ENCODE measurements around the gene FLVCR2.
A peak's percentile ranks its signal among the peaks of the same experiment; 100 is the strongest.

FLVCR2 gene

DNA sequence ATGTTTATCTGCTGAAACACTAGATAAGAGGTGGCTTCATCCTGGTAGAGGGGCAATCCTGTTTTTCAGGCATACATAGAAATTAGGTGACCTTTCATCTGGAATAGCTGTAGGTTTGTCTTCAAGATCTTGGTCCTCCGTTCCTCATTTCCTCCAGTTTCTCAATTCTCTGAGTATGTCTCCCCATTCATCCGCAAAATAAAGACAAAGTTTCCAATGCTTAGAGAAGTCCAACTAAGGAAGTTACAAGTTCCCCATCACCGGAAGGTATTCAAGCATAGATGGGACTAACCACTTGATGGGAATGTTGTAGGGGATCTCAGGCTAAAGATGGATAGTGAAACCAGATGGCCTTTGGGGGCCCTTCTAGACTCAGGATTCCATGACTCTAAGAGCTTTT is 48.0 kb downstream of the FLVCR2 start:
- FAIRE-seq (no peak), DNase-seq (ENCODE audit: insufficient read length, low spot score) (no peak)

DNA sequence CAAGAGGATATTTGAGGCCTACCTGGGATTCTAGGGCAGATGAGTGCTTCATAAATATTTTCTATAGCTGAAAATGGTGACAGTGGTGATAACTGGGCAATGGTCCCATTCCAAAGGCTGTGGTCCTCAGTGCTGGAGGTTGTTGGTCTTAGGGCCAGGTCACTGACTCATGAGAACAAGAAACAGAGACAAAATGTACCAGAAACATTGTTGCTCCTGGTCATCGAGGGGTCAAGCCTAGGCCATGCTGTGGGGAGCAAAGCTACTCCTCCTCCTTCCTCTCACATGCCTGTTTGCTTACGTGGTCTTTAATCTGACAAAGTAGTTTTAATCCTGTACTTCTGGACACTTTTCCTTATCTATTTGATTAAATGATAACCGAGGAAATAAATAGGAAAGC is 48.4 kb downstream of the FLVCR2 start:
- DNase-seq (ENCODE audit: insufficient read length, low spot score), result no peak
- no peak for FAIRE-seq

DNA sequence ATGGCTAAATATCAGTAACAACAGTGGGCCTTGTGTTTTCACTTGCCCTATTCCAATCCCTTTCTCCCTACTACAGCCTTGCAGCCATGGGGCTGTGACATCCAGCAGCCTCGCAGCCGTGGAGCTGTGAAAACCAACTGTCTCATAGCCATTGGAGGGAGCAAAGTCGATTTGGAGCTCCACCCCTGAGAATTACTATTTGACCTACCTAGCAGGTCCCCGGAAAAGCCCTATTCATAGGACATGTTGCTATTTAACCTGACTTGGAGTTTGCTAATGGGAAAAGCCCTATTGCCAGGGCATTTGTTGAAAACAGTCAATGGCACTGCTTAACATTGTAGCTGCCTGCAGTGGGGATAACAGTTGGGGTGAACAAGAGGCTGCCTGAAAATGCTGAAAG is 49.0 kb downstream of the FLVCR2 start:
- FAIRE-seq (no peak), DNase-seq (ENCODE audit: insufficient read length, low spot score) (no peak)

DNA sequence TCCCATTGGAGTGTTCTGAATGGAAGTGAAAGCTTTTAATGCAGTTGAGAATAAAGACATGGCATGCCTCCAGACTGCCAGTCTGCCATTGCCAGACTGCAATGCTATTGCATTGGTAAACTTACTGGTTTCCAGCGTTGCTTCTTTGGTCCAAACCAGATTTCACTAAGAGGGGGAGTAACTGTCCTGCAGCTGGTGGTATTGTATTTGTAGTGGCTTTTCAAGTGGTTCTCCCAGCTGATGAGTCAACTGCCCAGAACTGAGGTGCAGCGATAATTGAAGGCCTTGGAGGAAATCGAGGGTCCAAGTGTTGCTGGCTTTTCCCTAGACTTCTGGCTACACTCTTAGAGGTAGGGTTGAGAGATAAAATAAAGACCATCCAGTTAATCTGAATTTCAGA is 50.4 kb downstream of the FLVCR2 start:
- no peak for FAIRE-seq
- no peak for DNase-seq (ENCODE audit: insufficient read length, low spot score)

DNA sequence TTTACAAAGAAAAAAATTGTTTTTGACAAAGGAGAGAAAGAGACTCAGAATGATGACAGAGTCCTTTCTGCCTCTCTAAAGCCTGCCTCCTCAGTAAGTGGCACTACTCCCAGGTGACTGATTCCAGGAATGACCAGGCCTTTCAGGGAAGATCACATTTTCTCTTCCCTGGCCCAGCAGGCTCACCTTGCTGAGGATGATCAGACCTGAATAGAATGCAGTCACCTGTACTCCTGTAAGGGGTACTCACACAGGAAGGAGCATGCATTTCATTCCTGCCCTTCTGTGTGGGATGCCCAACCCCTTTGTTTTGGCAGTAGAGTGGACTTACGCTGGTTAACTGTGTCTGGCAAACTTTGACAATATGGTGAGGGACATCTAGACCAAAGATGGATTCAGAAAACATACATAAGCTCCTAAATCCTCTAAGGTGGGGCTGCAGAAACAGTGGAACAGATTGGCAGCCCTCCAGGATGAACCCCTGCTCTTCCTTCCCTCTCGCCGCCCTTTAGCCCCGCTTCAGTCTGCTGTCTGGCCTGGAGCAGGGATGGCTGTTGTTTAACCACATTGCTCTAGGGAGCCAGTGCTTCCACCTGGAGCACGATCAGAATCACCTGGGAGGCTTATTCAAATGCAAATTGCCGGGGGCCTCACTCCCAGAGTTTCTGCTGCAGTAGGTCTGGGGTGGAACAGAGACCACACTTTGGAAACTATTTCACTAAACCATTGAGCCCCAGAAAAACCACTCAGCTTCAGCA is 52.5 kb downstream of the FLVCR2 start:
- DNase-seq (ENCODE audit: insufficient read length, low spot score) (no peak), FAIRE-seq (no peak)

DNA sequence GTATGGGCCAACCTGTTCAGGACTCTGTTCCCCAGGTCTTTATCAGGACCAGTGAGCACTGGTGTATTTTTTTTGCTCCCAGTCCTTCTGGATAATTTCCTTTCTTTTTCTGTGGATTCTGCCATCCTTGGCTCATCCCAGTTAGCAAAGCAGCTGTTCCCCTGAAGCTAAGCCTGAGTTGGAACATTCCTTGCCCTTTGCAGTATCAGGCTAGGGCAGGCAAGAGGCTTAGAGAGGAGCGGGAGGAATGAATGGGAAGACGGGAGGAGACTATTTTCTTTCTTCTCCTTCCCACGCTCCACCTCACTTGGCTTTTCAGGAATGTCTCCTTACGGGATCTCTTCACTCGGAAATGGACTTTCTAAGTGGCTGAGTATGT is 53.0 kb downstream of the FLVCR2 start:
- no peak for DNase-seq (ENCODE audit: insufficient read length, low spot score)
- no peak for FAIRE-seq

DNA sequence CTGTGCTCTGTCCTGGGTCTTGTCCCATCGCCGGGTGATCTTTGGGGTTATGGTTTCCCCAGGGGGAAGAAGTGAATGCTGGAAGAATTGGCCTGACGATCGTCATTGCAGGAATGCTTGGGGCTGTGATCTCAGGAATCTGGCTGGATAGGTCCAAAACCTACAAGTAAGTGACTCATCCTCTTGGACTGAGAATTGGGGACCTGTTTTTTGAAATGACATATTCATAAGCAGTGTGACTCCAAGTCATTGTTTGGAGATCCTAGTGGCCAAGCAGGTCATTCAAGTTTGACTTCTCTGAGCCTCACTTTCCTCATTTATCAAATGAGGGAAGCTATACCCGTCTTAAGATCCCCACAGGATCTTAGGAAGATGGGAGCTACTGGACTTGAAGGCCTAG is 56.4 kb downstream of the FLVCR2 start:
- FAIRE-seq, result no peak

DNA sequence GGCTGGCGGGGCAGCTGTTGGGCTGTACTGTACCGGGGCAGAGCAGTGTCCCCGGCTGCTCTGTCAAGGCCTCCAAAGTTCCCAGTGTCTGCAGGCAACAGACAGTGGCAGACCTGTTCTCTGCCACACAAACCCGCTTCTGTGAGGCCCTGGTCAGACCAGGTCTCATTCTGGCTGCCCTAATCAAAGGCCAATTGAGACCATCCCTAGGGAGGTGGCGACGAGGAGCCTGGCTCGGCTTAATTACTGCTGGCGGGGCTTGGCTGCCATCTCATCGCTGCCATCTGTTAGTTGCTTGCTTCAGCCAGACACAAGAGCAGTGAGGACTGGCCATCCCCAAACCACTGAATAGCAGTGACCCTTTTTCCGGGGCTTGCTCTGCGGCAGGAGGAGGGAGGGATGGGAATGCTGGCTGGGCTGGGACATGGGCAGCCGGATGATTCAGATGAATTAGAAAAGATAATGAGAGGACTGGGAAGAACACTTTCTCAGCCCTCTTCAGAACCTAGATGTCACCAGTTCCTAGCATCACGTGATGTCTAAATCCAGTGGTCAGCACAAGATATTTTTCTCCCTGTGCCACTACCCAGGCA is 57.8 kb downstream of the FLVCR2 start:
- no peak for DNase-seq (ENCODE audit: insufficient read length, low spot score)

More for the DNA sequence above, 56.4 kb downstream of the FLVCR2 start:
- DNase-seq (ENCODE audit: insufficient read length, low spot score), result no peak

DNA sequence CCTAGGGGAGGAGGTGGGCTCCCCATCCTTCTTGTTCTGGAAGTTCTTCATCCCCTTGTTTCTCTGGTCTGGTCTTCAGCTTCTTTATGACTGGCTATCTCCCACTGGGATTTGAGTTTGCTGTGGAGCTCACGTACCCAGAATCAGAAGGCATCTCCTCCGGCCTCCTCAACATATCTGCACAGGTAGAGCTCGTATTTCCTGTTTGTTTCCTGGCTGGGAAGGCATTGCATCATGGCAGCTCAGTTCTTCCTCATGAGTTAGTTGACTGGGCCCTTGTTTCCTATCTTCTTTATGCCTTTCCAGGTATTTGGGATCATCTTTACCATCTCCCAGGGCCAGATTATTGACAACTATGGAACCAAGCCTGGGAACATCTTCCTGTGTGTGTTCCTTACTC is 62.5 kb downstream of the FLVCR2 start:
- FAIRE-seq (no peak), DNase-seq (ENCODE audit: insufficient read length, low spot score) (no peak)

More for the DNA sequence above, 57.8 kb downstream of the FLVCR2 start:
- no peak for FAIRE-seq

DNA sequence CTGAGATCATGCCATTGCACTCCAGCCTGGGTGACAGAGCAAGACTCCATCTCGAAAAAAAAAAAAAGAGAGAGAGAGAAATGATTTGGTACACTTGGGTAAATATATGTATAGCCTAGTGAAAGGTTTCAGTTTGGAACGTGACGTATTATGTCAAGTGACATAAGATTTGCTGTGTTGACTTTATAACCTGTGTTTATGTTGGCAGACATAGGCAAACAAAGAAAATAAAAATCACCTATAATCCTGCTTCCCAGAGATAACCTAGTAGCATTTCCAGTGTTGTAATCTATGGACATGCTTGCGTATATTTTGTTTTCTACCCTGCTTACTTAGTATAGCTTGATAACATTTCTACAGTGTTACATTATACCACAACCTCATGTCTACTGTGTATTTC is 65.6 kb downstream of the FLVCR2 start:
- no peak for FAIRE-seq

DNA sequence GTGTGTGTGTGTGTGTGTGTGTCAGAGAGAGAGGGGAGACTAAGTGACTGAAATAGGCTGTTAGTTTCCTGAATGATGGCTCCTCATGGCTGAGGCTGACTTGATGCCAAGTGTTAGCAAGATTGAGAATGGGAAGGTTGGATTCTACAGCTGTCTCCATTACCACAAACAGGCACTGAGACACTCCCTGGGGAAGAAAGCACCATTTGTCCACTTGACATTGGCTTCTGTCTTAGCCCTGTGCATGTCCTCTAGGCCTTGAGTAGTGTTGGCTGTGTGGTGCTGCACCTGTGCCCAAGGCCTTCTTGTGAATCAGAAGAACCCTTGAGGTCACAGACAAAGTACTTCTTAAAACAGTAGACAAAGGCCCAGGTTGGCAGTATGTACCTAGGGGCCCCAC is 66.6 kb downstream of the FLVCR2 start:
- no peak for DNase-seq (ENCODE audit: insufficient read length, low spot score)
- FAIRE-seq, result no peak

More for the DNA sequence above, 65.6 kb downstream of the FLVCR2 start:
- no peak for DNase-seq (ENCODE audit: insufficient read length, low spot score)

DNA sequence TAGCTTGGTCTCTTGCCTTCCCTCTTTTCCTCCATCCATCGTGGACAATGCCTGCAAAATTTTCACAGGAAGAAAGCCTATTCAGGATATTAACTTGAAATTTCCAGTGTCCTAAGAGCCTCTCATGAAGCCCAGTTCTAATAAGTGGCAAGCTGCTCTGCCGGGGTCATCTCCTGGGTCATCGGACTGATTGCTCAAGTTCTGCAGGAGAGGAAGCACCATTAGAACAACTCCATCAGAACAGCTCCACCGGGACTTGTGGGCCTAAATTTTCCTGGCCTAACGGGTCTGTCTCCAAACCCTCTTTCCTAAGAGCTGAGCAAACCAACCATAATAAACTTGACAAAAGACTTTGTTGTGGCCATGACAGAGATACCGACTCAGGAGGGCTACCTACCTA is 68.3 kb downstream of the FLVCR2 start:
- DNase-seq (ENCODE audit: insufficient read length, low spot score) (no peak), FAIRE-seq (no peak)

DNA sequence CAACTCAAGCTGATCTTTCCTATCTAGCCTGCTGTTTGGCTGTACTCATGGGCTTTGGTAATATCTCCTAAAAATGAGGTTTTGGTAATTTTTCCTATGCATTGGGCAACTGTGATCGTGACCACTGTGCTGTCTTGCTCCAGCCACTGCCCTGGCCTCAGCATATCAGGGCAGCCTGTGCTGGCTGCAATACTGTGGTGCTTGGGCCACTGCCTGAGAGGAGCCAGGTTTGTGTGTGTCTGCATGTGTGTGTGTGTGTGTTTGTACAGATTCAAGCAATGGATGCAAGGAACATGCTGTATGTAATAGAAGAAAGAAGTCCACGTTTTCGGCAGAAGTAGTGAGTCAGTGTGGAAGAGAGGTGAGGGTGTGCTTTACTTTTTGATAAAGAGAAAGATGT is 69.2 kb downstream of the FLVCR2 start:
- FAIRE-seq, result no peak
- no peak for DNase-seq (ENCODE audit: insufficient read length, low spot score)

DNA sequence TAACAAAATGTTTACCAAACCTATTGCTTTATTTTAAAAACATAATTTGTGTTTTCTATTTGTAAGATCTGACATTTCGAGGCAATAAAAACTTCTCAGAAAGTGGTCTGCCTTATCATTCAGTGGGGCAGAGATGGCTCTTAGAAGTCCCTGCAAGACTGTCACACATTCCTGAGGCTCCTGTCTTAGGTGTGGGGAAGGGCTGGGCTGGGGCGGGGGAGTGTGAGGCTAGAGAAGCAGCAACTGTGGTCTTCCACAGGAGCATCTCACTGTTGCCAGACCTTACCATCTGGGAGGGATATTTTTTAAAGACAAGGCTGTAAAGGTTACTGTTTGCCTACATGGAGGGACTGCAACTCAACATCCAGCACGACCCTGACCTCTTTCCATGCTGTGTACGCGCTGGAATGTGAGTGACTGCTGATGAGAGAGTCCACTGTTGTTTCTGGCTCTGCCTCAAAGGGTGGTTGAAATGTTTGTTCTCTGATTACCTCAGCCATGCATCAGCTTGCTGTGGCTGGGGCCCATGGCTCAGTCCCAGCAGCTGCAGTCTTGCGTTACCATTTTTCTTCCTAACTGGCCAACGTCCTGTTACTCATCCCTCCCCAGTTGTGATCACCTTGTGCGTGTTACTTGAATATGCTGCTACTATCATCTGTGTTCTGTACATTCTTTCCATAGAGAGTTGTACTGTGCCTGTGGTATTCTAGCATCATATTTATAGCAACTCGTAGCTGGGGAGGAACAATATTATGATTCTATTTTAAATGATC is 69.8 kb downstream of the FLVCR2 start:
- DNase-seq (ENCODE audit: insufficient read length, low spot score) (no peak), FAIRE-seq (no peak)

DNA sequence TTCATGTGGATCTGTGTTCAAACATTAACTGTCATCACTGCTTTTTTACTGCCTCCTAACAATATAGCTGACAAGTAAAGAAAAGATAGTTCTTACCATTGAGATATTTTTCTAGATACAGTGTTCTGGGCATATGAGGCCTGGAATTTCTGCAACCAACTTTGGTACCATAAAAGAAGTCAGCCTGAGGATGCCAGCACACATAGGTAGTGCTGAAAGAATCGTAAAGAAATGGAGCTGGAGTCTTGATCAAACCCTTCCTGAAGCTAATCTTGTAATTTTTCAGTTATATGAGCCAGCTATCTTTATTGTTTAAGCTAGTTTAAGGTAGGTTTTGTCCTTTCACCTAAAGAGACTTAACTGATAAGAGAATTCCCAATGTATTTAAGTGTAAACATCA is 70.9 kb downstream of the FLVCR2 start:
- FAIRE-seq, result no peak

DNA sequence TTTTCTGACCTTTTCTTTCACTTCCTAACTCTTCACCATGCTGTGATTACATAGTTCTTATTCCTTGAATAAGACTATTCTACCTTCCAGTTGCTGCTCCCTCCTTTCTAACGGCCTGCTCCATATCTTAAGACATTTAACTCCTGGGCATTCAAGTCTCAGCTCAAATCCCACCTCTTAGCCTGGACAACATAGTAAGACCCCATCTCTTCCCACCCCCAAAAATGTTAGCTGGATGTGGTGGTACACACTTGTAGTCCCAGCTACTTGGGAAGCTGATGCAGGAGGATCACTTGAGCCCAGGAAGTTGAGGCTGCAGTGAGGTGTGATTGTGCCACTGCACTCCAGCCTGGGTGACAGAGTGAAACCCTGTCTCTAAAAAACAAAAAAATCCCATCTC is 71.4 kb downstream of the FLVCR2 start:
- FAIRE-seq, result no peak
- DNase-seq (ENCODE audit: insufficient read length, low spot score), result no peak

More for the DNA sequence above, 70.9 kb downstream of the FLVCR2 start:
- DNase-seq (ENCODE audit: insufficient read length, low spot score), result no peak

DNA sequence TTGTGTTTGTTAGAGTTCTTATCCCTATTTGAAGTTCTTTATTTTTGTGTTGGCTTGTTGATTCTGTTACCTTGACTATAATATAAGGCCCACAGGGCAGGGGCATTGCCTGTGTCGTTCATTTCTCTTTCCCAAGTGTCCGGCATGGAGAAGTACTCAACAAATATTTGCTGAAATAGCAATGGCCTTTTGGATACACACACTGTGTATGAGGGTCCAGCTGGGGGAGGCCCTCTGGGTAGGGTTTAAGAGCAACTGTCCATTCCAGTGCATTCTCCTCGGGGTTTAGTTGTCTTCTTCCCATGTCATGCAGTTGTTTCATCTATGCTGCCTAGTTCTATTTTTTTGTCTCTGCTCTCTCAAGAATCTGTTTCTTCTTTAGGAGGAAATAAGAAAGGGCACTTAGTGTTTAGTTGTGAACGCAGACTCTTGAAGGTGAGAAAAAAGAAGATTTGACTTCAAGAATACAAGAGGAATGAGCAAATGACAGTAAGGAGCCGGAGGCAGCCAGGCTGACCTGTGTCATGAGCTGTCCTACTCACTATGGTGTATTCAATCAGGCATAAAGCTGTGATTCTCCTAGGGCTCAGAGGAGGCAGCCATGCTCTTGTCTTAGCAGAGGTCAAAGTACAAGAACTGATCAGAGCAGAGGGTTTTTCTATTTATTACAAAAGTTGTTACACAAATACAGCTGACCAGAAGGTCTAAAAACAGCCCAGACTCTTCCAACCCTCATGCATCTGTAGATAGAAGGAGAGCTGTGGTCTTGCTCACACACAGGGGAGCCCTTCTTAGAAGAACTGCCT is 72.0 kb downstream of the FLVCR2 start:
- DNase-seq (ENCODE audit: insufficient read length, low spot score), result no peak
- no peak for FAIRE-seq

DNA sequence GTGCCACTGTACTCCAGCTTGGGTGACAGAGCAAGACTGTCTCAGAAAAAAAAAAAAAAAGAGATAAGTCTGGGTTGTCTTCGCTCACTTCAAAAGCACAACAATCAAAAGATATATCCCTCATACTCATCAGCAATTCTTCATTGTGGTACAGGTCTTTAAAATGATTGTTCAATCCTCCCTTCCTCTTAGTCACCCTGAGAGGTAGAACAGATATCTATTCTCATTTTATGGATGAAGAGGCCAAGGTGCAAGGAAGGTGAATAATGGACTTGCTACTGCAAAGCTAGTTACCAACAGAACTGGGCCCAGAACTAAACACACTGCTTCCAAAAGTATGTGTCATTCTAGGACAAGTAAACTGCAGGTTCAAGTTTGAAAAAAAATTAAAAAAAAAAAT is 75.1 kb downstream of the FLVCR2 start:
- DNase-seq (ENCODE audit: insufficient read length, low spot score), result no peak

DNA sequence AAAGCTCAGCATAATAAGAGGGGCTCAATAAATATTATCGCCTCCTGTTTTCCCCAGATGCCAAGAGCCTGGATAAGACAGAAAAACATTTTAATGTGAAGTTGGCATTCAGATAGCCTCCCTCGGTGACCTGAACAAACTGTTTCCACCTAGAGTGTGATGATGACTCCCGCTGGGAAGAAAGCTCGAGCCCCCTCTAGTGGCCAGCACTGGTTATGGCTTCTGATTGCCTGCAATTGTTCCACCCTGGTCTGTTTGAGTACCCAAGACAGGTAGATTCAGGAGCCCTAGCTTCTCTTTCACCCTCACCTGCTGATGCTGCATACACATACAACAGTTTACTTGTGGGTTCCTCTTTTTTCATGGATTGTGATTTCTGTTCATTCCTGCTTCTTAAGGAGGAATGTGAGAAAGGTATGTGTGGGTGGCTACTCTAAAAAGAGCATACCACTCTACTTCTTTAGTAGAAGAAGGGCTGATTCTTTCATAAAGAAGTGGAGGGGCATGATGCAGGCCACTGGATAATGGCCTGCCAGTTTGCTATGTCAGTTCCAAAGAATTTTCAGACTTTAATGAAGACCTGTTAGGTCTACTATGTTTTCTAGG is 75.8 kb downstream of the FLVCR2 start:
- FAIRE-seq (peak; percentile 94), DNase-seq (ENCODE audit: insufficient read length, low spot score) (peak; percentile 70)

More for the DNA sequence above, 75.1 kb downstream of the FLVCR2 start:
- FAIRE-seq, result no peak

DNA sequence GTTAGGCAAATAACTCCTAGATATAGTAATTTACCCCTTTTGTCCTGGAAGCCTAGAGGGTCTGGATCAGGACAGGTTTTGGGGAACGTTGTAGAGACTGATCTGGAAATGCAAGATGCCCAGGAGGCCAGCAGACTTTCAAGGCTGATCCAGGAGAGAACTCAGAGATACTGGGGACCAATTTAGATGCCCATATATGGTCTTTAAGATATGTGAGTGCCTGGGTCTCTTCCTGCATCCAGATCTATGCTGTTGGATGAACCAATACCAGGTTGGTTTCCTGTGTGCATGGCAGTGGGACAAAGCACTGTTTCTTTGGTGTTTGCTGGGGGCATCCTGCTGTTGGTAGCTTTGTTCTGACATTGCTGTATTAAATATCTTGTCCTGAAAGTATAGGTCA is 76.8 kb downstream of the FLVCR2 start:
- DNase-seq (ENCODE audit: insufficient read length, low spot score) (no peak), FAIRE-seq (no peak)

DNA sequence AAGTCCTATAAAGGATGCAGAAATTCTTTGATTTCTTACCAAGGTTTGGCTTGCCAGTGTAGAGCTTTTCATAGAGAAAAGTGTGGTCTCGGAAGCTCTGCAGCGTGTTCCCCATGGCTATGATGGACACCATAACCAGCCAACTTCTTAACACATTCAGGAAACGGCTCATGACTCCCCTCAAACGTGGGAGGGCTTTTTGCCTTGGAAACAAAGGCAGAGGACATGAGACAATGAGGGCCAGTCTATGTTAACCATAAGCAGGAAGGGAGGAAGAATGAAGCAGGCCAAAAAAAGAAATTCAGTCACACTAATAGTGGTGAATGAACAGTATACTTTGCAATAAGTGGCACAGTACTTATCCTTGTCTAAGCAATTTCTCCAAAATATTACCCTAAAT is 78.9 kb downstream of the FLVCR2 start:
- FAIRE-seq (no peak), DNase-seq (ENCODE audit: insufficient read length, low spot score) (no peak)

Measured in GM19239 (cell line).